ENCODE results near the gene WBP11. TPM values are rescaled to one million over a fixed set of nuclear protein-coding genes. Genes with fewer than 3 reads are reported as not detected.

The WBP11 gene
- total RNA-seq, 1 donor from 2014 or later, result 62.4 TPM

DNA sequence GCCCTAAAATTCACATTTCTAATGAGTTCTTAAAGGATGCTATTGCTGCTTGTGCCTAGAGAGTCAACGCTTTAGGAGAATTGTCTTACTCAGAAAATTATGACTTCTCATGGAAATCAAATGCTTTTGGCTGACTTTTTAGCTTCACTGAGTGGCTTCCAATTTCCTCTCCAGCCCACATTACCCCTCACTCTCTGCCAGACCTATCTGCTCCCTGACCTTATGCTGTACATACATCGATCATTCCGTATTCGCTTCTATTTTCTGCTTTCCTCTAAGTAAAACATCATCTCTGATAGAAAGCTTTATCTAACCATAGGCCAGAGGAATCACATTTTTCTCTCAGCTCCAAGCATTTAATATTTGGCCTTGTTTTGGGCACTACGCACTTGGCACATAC is 23.2 kb upstream of the WBP11 start:
- H3K4me3 Mint-ChIP-seq (ENCODE audit: unreplicated experiment), result no peak overlapping the region
- H3K36me3 Mint-ChIP-seq (ENCODE audit: unreplicated experiment), result no peaks in the 10 kb centered on the region
- no peaks in the 10 kb centered on the region for H3K9me3 Mint-ChIP-seq (ENCODE audit: unreplicated experiment)
- peaks cover 12% of the 10 kb centered on the region for H3K4me1 Mint-ChIP-seq (ENCODE audit: unreplicated experiment)
- DNase-seq (ENCODE audit: extremely low spot score, unreplicated experiment), result no peak
- no peaks in the 10 kb centered on the region for H3K27me3 Mint-ChIP-seq (ENCODE audit: unreplicated experiment)
- TF ChIP-seq, protein P1, sequence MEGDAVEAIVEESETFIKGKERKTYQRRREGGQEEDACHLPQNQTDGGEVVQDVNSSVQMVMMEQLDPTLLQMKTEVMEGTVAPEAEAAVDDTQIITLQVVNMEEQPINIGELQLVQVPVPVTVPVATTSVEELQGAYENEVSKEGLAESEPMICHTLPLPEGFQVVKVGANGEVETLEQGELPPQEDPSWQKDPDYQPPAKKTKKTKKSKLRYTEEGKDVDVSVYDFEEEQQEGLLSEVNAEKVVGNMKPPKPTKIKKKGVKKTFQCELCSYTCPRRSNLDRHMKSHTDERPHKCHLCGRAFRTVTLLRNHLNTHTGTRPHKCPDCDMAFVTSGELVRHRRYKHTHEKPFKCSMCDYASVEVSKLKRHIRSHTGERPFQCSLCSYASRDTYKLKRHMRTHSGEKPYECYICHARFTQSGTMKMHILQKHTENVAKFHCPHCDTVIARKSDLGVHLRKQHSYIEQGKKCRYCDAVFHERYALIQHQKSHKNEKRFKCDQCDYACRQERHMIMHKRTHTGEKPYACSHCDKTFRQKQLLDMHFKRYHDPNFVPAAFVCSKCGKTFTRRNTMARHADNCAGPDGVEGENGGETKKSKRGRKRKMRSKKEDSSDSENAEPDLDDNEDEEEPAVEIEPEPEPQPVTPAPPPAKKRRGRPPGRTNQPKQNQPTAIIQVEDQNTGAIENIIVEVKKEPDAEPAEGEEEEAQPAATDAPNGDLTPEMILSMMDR (IDR thresholded peaks at IDR 0.05), result no peak
- H3K27ac Mint-ChIP-seq (ENCODE audit: unreplicated experiment), result no peak overlapping the region

DNA sequence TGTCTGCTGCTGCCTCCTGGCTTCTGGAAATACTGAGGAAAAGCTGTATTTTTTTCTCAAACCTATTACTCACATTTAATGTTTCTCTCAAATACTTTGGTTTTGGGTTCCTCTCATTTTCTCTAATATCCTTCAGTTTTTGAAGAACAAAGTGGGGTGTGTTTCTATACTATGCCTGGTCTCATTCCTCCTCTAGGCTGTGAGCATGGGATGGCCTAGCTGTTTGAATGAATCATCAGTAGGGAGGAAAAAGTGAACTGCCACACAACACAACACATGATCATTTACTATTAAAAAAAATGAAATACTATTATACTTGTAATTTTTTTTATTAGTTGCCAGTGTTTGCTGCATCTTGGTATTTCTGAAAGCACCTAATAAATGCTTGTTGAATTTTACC is 22.0 kb upstream of the WBP11 start:
- H3K4me3 Mint-ChIP-seq (ENCODE audit: unreplicated experiment), result no peak overlapping the region
- TF ChIP-seq, protein P1 (IDR thresholded peaks at IDR 0.05), result no peak
- H3K36me3 Mint-ChIP-seq (ENCODE audit: unreplicated experiment), result no peaks in the 10 kb centered on the region
- DNase-seq (ENCODE audit: extremely low spot score, unreplicated experiment), result no peak
- H3K4me1 Mint-ChIP-seq (ENCODE audit: unreplicated experiment), result peaks cover 7% of the 10 kb centered on the region
- no peaks in the 10 kb centered on the region for H3K9me3 Mint-ChIP-seq (ENCODE audit: unreplicated experiment)
- no peaks in the 10 kb centered on the region for H3K27me3 Mint-ChIP-seq (ENCODE audit: unreplicated experiment)
- H3K27ac Mint-ChIP-seq (ENCODE audit: unreplicated experiment), result no peak overlapping the region

DNA sequence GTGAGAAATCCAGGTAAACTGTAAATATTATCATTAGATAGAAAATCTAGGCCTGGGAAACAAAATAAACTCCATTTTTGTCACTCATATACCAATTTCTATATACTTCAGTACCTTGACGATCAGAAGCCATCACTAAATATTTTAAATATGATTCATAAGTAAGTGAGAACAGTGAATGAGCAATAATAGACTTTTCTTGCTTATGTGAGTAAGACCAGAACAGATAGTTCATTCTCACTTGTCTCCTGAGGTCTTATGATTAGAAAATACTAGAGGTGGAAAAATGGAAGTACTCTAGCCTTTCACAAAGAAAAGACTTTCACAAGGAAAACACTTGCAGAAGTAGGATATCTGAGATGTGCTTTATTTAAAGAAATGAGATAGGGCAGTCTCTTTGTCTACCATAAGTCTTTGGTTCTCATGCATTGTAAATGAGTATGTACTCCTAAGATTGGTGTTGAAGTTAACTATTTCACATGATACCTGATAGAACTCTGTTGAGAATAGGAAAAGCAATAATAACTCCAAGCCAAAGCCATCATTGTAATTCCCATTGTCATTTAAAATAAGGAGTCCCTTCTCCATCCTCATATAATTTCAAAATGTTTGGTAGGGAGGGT is 20.8 kb upstream of the WBP11 start:
- Mint-ChIP-seq H3K36me3 (ENCODE audit: unreplicated experiment) (no peaks in the 10 kb centered on the region), H3K9me3 (ENCODE audit: unreplicated experiment) (no peaks in the 10 kb centered on the region), H3K27ac (ENCODE audit: unreplicated experiment) (no peak overlapping the region), H3K4me3 (ENCODE audit: unreplicated experiment) (no peak overlapping the region), H3K4me1 (ENCODE audit: unreplicated experiment) (peaks cover 7% of the 10 kb centered on the region), H3K27me3 (ENCODE audit: unreplicated experiment) (no peaks in the 10 kb centered on the region)
- TF ChIP-seq, protein P1 (IDR thresholded peaks at IDR 0.05), result no peak
- no peak for DNase-seq (ENCODE audit: extremely low spot score, unreplicated experiment)

DNA sequence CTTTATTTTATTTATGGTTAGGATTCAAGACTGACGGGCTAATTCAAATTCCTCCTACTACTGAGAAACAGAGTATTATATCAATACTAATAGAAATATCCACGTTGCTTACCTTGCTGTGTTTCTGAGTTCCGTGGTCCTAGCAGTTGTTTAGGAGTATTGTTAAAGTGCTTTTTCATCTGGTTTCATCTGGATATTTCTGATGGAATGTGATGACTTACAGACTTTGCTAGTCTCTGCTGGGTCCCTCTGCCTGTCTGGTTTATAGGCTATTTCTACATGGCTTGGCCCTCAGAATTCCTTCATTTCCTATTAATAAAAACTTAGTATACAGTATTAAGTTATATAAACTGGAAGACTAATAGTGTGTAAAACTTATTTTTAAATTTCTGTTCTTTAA is 10.7 kb upstream of the WBP11 start, which contains the start of gene SMCO3:
Gene SMCO3, minus strand, starts transcription at position 169 of the 400 bp plus-strand sequence. CDS start 7,502 bp downstream, outside the sequence.
- Mint-ChIP-seq H3K27me3 (ENCODE audit: unreplicated experiment) (no peaks in the 10 kb centered on the region), H3K36me3 (ENCODE audit: unreplicated experiment) (no peaks in the 10 kb centered on the region), H3K4me1 (ENCODE audit: unreplicated experiment) (peaks cover 2% of the 10 kb centered on the region), H3K9me3 (ENCODE audit: unreplicated experiment) (peaks cover 3% of the 10 kb centered on the region), H3K27ac (ENCODE audit: unreplicated experiment) (no peak within 1 kb of the TSS), H3K4me3 (ENCODE audit: unreplicated experiment) (no peak within 1 kb of the TSS)
- TF ChIP-seq, protein P1 (IDR thresholded peaks at IDR 0.05), result no peak
- no peak for DNase-seq (ENCODE audit: extremely low spot score, unreplicated experiment)

GRCh38 chr12:14811486-14811885 is 8.2 kb upstream of the WBP11 start:
- TF ChIP-seq, protein P1 (IDR thresholded peaks at IDR 0.05), result no peak
- H3K9me3 Mint-ChIP-seq (ENCODE audit: unreplicated experiment), result no peaks in the 10 kb centered on the region
- H3K27me3 Mint-ChIP-seq (ENCODE audit: unreplicated experiment), result no peaks in the 10 kb centered on the region

More at GRCh38 chr12:14811486-14811885, 8.2 kb upstream of the WBP11 start:
- Mint-ChIP-seq H3K27ac (ENCODE audit: unreplicated experiment) (no peak overlapping the region), H3K36me3 (ENCODE audit: unreplicated experiment) (no peaks in the 10 kb centered on the region), H3K4me1 (ENCODE audit: unreplicated experiment) (peaks cover 2% of the 10 kb centered on the region), H3K4me3 (ENCODE audit: unreplicated experiment) (no peak overlapping the region)
- DNase-seq (ENCODE audit: extremely low spot score, unreplicated experiment), result no peak
